Panc1 (cell line): Measurements from ENCODE around the gene GJB4. TPM values are rescaled to one million over a fixed set of nuclear protein-coding genes. Genes with fewer than 3 reads are reported as not detected.

Source experiments
- ATAC-seq: fragments of 200-7000 bp; cut with Tn5 transposase; 2 replicates; pipeline ENCODE4 v1.9.1; 2020; ENCODE audit warnings: mild to moderate bottlenecking, moderate library complexity
- BruUV-seq: library from RNA; stranded (reverse); fragments of 400-500 nt; replicated peaks from 2 replicates; lab custom pipeline; 2021; lab: Mats Ljungman, UMichigan
- CTCF ChIA-PET: fragments of 300-600 bp; sonication (Branson Sonifier 250); formaldehyde crosslinking; loops from one replicate; lab custom pipeline; 2022; ENCODE audit warnings: antibody characterized with exemption; lab: Charles Lee
- POLR2A ChIA-PET: fragments of 300-600 bp; sonication (Branson Sonifier 250); formaldehyde crosslinking; loops from one replicate; lab custom pipeline; 2022; ENCODE audit warnings: antibody characterized with exemption; lab: Charles Lee
- DNase-seq: peaks from one replicate; pipeline ENCODE4 v3.0.0-alpha.2; 2010; ENCODE audit warnings: low read depth, low spot score
- H3K27ac ChIP-seq: 2 replicates; pipeline ENCODE4 v1.5.1; 2011; ENCODE audit warnings: mild to moderate bottlenecking, low read length, inconsistent platforms
- H3K27me3 ChIP-seq: fragments of 200-500 bp; sonication (Bioruptor generic); 2 replicates; pipeline ENCODE4 v1.6.0; 2014; ENCODE audit warnings: low read length, inconsistent platforms; ENCODE audit not compliant: control insufficient read depth, insufficient read depth
- H3K36me3 ChIP-seq: fragments of 200-500 bp; sonication (Bioruptor generic); 2 replicates; pipeline ENCODE4 v1.5.1; 2014; ENCODE audit warnings: inconsistent platforms, mild to moderate bottlenecking, low read length, moderate library complexity; ENCODE audit not compliant: control insufficient read depth, insufficient read depth
- H3K4me1 ChIP-seq: 2 replicates; pipeline ENCODE4 v1.5.1; 2011; ENCODE audit warnings: inconsistent platforms, mild to moderate bottlenecking, low read length, moderate library complexity; ENCODE audit not compliant: control insufficient read depth, insufficient read depth
- H3K4me3 ChIP-seq, 2 experiments: 2 replicates each; pipeline ENCODE4 v1.5.1; 2011 to 2012; ENCODE audit warnings: low read depth in 2 of 2, low read length in 2 of 2, mild to moderate bottlenecking in 2 of 2, inconsistent platforms in 1 of 2, moderate library complexity in 1 of 2
- H3K9me3 ChIP-seq: fragments of 200-500 bp; sonication (Bioruptor generic); 2 replicates; pipeline ENCODE4 v1.5.1; 2014; ENCODE audit warnings: low read depth, mild to moderate bottlenecking, inconsistent platforms, low read length, moderate library complexity; ENCODE audit not compliant: control insufficient read depth, insufficient read depth
- POLR2AphosphoS5 ChIP-seq: IDR thresholded peaks from 2 replicates; pipeline ENCODE4 v1.6.1; 2012; ENCODE audit warnings: mild to moderate bottlenecking, low read depth, low read length, moderate library complexity
- SIN3A ChIP-seq: IDR thresholded peaks from 2 replicates; pipeline ENCODE4 v1.6.1; 2012; ENCODE audit warnings: low read depth, mild to moderate bottlenecking, low read length, moderate library complexity, borderline replicate concordance; ENCODE audit not compliant: insufficient read depth
- TCF7L2 ChIP-seq: IDR thresholded peaks from 2 replicates; pipeline ENCODE4 v1.6.1; 2011; ENCODE audit warnings: mild to moderate bottlenecking, low read depth, low read length, inconsistent platforms
- in situ Hi-C: cut with HindIII; loops from 2 replicates; pipeline ENCODE4 v1.10.0; 2016; ENCODE audit warnings: low sequenced_read_pairs, low pct_unique_long_range_greater_than_20kb
- intact Hi-C: fragments of 100-400 bp; cut with micrococcal nuclease; formaldehyde crosslinking; loops from one replicate; pipeline ENCODE4 v1.10.0; 2022; ENCODE audit not compliant: unreplicated experiment
- total RNA-seq: library from RNA; stranded (reverse); gene quantifications from one replicate; pipeline ENCODE4 v1.2.1, GENCODE V29; 2021; ENCODE audit not compliant: unreplicated experiment
- TF ChIP-seq, protein P1 (sequence below), 2 experiments: IDR thresholded peaks; 2 replicates each; pipeline ENCODE4 v1.6.1; 2011 to 2012; ENCODE audit warnings: low read depth in 2 of 2, control low read depth in 1 of 2, low read length in 1 of 2, mild to moderate bottlenecking in 1 of 2, moderate library complexity in 1 of 2; ENCODE audit not compliant: insufficient read depth in 1 of 2
- TF ChIP-seq, protein P2 (sequence below): fragments of 450-650 bp; IDR thresholded peaks from 2 replicates; pipeline ENCODE4 v1.5.1; 2017; ENCODE audit warnings: mild to moderate bottlenecking

GJB4 gene
- total RNA-seq, 1 experiment from 2014 or later: not detected

DNA sequence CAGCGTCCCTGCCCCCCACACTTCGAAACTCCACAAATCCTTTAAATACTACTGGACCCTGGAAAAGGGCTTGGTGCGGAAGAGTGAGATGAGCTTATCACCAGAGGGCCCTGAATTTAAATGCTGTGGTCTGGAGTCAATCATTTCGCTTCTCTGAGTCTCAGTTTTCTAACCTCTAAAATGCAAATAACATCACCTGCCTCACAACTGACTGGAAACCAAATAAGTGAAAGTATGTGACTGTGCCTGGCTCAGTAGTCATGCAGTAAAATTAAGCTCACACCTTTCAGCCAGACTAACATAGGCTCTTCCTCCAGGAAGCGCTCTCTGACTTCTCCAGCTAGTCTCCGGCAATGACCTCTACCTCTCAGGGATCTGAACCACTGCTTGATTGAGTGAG, 37.5 kb downstream of the GJB4 start:
- no peak overlapping the region for H3K4me3 ChIP-seq
- no peaks in the 10 kb centered on the region for H3K27me3 ChIP-seq
- ATAC-seq (no peak), DNase-seq (no peak)
- no TSS peak for BruUV-seq
- in situ Hi-C loops: no loop called here
- no peaks in the 10 kb centered on the region for H3K36me3 ChIP-seq
- no peaks in the 10 kb centered on the region for H3K4me1 ChIP-seq
- no peak overlapping the region for H3K27ac ChIP-seq
- ChIA-PET CTCF (no interaction called here), POLR2A (no interaction called here)
- no peaks in the 10 kb centered on the region for H3K9me3 ChIP-seq
- intact Hi-C loops: no loop called here
- TF ChIP-seq, protein P1, sequence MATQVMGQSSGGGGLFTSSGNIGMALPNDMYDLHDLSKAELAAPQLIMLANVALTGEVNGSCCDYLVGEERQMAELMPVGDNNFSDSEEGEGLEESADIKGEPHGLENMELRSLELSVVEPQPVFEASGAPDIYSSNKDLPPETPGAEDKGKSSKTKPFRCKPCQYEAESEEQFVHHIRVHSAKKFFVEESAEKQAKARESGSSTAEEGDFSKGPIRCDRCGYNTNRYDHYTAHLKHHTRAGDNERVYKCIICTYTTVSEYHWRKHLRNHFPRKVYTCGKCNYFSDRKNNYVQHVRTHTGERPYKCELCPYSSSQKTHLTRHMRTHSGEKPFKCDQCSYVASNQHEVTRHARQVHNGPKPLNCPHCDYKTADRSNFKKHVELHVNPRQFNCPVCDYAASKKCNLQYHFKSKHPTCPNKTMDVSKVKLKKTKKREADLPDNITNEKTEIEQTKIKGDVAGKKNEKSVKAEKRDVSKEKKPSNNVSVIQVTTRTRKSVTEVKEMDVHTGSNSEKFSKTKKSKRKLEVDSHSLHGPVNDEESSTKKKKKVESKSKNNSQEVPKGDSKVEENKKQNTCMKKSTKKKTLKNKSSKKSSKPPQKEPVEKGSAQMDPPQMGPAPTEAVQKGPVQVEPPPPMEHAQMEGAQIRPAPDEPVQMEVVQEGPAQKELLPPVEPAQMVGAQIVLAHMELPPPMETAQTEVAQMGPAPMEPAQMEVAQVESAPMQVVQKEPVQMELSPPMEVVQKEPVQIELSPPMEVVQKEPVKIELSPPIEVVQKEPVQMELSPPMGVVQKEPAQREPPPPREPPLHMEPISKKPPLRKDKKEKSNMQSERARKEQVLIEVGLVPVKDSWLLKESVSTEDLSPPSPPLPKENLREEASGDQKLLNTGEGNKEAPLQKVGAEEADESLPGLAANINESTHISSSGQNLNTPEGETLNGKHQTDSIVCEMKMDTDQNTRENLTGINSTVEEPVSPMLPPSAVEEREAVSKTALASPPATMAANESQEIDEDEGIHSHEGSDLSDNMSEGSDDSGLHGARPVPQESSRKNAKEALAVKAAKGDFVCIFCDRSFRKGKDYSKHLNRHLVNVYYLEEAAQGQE (IDR thresholded peaks at IDR 0.05; ENCODE audit: insufficient read depth in 1 of 2, low read depth in 2 of 2, low read length in 1 of 2): no peak
- TF ChIP-seq TCF7L2: no peak

DNA sequence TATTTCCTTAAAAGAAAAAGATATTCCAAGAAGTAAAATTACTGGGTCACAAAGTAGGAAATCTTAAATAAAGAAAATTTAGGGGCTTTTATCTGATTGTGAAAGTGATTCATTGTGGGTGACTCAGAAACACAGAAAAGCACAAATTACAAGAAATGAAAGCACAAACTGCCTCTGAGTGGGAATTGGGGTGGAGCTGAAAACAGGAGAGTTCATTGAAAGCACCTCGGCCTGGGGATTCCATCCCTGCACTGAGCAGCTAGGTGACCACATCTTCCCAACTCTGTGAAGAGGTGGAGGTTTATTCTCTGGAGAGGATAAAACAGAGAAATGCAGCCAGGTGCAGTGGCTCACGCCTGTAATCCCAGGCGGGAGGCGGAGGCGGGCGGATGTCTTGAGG, 40.7 kb downstream of the GJB4 start:
- intact Hi-C loops: loop anchor here (10.0 kb wide), 1 partner anchor 1975 kb away; no protein-coding TSS in a partner anchor
- in situ Hi-C loops: no loop called here
- no peak for ATAC-seq
- BruUV-seq: no TSS peak
- H3K36me3 ChIP-seq: no peaks in the 10 kb centered on the region
- no peaks in the 10 kb centered on the region for H3K27me3 ChIP-seq
- POLR2A ChIA-PET: no interaction called here
- CTCF ChIA-PET: no interaction called here
- H3K27ac ChIP-seq: no peak overlapping the region
- DNase-seq: no peak
- no peaks in the 10 kb centered on the region for H3K9me3 ChIP-seq
- TF ChIP-seq, protein P2, sequence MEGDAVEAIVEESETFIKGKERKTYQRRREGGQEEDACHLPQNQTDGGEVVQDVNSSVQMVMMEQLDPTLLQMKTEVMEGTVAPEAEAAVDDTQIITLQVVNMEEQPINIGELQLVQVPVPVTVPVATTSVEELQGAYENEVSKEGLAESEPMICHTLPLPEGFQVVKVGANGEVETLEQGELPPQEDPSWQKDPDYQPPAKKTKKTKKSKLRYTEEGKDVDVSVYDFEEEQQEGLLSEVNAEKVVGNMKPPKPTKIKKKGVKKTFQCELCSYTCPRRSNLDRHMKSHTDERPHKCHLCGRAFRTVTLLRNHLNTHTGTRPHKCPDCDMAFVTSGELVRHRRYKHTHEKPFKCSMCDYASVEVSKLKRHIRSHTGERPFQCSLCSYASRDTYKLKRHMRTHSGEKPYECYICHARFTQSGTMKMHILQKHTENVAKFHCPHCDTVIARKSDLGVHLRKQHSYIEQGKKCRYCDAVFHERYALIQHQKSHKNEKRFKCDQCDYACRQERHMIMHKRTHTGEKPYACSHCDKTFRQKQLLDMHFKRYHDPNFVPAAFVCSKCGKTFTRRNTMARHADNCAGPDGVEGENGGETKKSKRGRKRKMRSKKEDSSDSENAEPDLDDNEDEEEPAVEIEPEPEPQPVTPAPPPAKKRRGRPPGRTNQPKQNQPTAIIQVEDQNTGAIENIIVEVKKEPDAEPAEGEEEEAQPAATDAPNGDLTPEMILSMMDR: no peak
- TF ChIP-seq SIN3A: no peak
- TF ChIP-seq, protein P1 (IDR thresholded peaks at IDR 0.05; ENCODE audit: insufficient read depth in 1 of 2, low read depth in 2 of 2, low read length in 1 of 2): no peak
- no peak for TF ChIP-seq POLR2AphosphoS5
- no peak for TF ChIP-seq TCF7L2
- no peaks in the 10 kb centered on the region for H3K4me1 ChIP-seq
- H3K4me3 ChIP-seq: no peak overlapping the region
